Lung (tissue), 12 donors: Measurements from ENCODE around the gene SEPTIN2. TPM values are rescaled to one million over a fixed set of nuclear protein-coding genes. Genes with fewer than 3 reads are reported as not detected.

Source experiments
- ATAC-seq: fragments of 200-7000 bp; cut with Tn5 transposase; one replicate; pipeline ENCODE4 v1.9.1; 2020; ENCODE audit warnings: moderate number of reproducible peaks; ENCODE audit not compliant: insufficient read depth, low FRiP score
- DNase-seq, 3 donors: peaks; one replicate each; pipeline ENCODE4 v3.0.0-alpha.2; 2013 to 2017
- H3K27ac ChIP-seq, 2 donors: one replicate each; pipeline ENCODE4 v1.5.1; 2013; ENCODE audit warnings: mild to moderate bottlenecking in 2 of 2, moderate library complexity in 2 of 2, control low read depth in 1 of 2, inconsistent platforms in 1 of 2, low read depth in 1 of 2, low read length in 1 of 2
- H3K27me3 ChIP-seq, 3 donors: one replicate each; pipeline ENCODE4 v1.5.1; 2013; ENCODE audit warnings: low read length in 2 of 3; ENCODE audit not compliant: control insufficient read depth in 3 of 3, insufficient read depth in 3 of 3
- H3K36me3 ChIP-seq, 4 donors: one replicate each; pipeline ENCODE4 v1.5.1; 2013; ENCODE audit warnings: low read length in 4 of 4, mild to moderate bottlenecking in 1 of 4, moderate library complexity in 1 of 4; ENCODE audit not compliant: control insufficient read depth in 4 of 4, insufficient read depth in 4 of 4
- H3K4me1 ChIP-seq, 5 donors: one replicate each; pipeline ENCODE4 v1.5.1; 2013; ENCODE audit warnings: low read length in 5 of 5, mild to moderate bottlenecking in 2 of 5, moderate library complexity in 1 of 5; ENCODE audit not compliant: control insufficient read depth in 5 of 5, insufficient read depth in 5 of 5
- H3K4me3 ChIP-seq: one replicate; pipeline ENCODE4 v1.5.1; 2013; ENCODE audit warnings: mild to moderate bottlenecking, control low read depth, moderate library complexity
- H3K9ac ChIP-seq, 2 donors: one replicate each; pipeline ENCODE4 v1.5.1; 2013; ENCODE audit warnings: low read length in 2 of 2, control low read depth in 1 of 2; ENCODE audit not compliant: insufficient read depth in 1 of 2
- H3K9me3 ChIP-seq, 4 donors: one replicate each; pipeline ENCODE4 v1.5.1; 2013; ENCODE audit warnings: low read length in 3 of 4, mild to moderate bottlenecking in 1 of 4, moderate library complexity in 1 of 4; ENCODE audit not compliant: control insufficient read depth in 4 of 4, insufficient read depth in 3 of 4
- WGBS, 2 donors: extraction: QIAGEN DNeasy Blood & Tissue Kit; methylation state at CpG; one replicate each; pipeline ENCODE4 v1.1.7; 2013; 5-methylcytosine and 5-hydroxymethylcytosine counted together
- polyA plus RNA-seq, 2 donors: library from polyadenylated mRNA; stranded (reverse); fragments of 200-250 nt; gene quantifications; one replicate each; pipeline ENCODE4 v1.2.1, GENCODE V29; 2013
- total RNA-seq, 2 donors: library from RNA; depleted of rRNA in 1 of 2; stranded (reverse); fragments of >200 nt in 1 of 2; gene quantifications; one replicate each; pipeline ENCODE4 v1.2.1, GENCODE V29; 2014 to 2021
- TF ChIP-seq, protein P1 (sequence below): IDR thresholded peaks from 2 replicates; pipeline ENCODE4 v1.5.1; 2012; ENCODE audit warnings: mild to moderate bottlenecking; ENCODE audit errors: control extremely low read depth, extremely low read depth
- donor health status: control.
- donor health status: control.
- donor health status: Bipolar disorder and iron deficiency.
- donor health status: healthy.
- donor health status: DM: yes; HTN: yes; CAD: no.

SEPTIN2 gene
- total and polyA plus RNA-seq, 4 donors = 114 to 755 (median 257) TPM

DNA sequence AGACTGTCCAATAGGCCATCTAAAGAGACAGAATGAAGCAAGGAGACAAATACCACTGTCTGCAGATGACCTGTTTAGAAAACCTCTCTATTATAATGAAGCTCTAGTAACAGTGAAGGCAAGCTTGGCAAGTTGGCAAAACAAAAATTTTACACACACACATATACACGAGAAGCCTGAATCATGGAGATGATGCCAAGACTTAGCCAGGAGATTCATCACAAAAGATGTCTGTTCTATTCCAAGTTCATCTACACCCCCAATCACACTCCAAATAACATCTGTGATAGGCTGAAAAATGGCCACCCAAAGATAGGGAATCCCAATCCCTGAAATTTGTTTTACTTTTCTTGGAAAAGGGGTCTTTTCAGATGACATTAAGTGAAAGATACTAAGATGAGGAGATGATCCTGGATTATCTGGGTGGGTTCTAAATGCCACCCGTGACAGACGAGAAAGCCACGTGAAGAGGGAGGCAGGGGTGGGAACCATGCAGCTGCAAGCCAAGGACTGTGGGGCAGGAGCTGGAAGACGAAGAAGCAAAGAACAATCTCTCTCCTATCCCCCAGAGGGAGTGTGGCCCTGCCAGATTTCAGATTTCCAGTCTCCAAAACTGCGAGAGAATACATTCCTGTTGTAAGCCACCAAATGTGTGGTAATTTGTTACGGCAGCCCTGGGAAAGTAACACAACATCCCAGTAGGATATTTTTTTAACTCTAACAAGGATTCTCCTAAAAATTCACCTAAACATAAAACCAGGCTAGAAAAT, 20.2 kb upstream of the SEPTIN2 start:
- peaks cover 0 to 5% (median 0%) of the 10 kb centered on the region in 4 donors for H3K36me3 ChIP-seq
- WGBS, 2 donors = 81 to 89% methylated on average over 7 of the region's 7 CpGs
- peaks cover 0 to 6% (median 0%) of the 10 kb centered on the region in 5 donors for H3K4me1 ChIP-seq
- H3K27ac ChIP-seq = no peak overlapping the region
- no peak overlapping the region for H3K9ac ChIP-seq
- DNase-seq (no peak), ATAC-seq (no peak)
- no peaks in the 10 kb centered on the region for H3K27me3 ChIP-seq
- no peak overlapping the region for H3K4me3 ChIP-seq
- TF ChIP-seq, protein P1, sequence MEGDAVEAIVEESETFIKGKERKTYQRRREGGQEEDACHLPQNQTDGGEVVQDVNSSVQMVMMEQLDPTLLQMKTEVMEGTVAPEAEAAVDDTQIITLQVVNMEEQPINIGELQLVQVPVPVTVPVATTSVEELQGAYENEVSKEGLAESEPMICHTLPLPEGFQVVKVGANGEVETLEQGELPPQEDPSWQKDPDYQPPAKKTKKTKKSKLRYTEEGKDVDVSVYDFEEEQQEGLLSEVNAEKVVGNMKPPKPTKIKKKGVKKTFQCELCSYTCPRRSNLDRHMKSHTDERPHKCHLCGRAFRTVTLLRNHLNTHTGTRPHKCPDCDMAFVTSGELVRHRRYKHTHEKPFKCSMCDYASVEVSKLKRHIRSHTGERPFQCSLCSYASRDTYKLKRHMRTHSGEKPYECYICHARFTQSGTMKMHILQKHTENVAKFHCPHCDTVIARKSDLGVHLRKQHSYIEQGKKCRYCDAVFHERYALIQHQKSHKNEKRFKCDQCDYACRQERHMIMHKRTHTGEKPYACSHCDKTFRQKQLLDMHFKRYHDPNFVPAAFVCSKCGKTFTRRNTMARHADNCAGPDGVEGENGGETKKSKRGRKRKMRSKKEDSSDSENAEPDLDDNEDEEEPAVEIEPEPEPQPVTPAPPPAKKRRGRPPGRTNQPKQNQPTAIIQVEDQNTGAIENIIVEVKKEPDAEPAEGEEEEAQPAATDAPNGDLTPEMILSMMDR = no peak
- H3K9me3 ChIP-seq = no peaks in the 10 kb centered on the region

DNA sequence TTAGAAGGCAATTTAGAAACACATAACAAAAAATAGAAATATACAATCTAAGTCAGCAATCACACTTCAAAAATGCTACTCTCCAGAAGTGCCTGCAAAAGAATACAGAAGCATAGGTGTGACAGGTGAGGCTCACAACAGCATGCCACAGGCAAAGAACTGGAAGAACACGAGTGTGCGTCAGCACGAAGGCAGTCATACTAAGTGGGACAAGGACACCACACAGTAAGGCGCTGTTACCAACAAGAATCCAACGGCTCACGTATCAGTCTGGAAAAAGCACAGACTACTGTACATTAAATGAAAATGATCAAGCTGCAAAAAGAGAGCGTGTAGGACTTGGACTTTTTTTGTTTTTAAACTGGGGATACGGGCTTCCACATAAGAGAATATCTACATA, 19.0 kb upstream of the SEPTIN2 start:
- Histone ChIP-seq H3K36me3 (peaks cover 0 to 5% (median 0%) of the 10 kb centered on the region in 4 donors), H3K4me3 (no peak overlapping the region), H3K9me3 (no peaks in the 10 kb centered on the region), H3K9ac (no peak overlapping the region), H3K27ac (no peak overlapping the region), H3K27me3 (no peaks in the 10 kb centered on the region), H3K4me1 (peaks cover 0 to 6% (median 0%) of the 10 kb centered on the region in 5 donors)
- TF ChIP-seq, protein P1 = no peak
- DNase-seq = no peak
- ATAC-seq = no peak
- WGBS, 2 donors = 89 to 96% methylated on average over 8 of the region's 8 CpGs

DNA sequence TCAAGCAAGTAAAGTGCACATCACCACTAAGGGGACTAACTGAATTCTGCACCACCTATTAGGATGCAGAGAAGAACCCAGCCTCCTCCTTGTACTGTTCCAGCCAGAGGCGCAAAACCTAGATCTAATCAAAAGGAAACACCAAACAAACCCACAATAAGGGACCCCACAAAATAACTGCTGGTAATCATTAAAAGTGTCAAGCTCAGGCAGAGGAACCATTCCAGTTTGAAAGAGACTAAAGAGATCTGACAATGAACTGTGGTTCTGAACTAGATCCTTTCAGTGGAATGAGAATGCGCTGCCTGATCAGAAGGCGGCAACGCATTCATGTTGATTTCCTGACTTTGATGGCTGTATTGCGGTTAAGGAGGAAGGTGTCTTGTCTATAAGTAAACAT, 17.1 kb upstream of the SEPTIN2 start:
- no peak overlapping the region for H3K27ac ChIP-seq
- no peak overlapping the region for H3K9ac ChIP-seq
- no peaks in the 10 kb centered on the region for H3K27me3 ChIP-seq
- 50 to 60% methylated on average over 5 of the region's 5 CpGs for WGBS, 2 donors
- peaks cover 0 to 12% (median 9%) of the 10 kb centered on the region in 5 donors for H3K4me1 ChIP-seq
- H3K9me3 ChIP-seq = no peaks in the 10 kb centered on the region
- no peak overlapping the region for H3K4me3 ChIP-seq
- no peak for DNase-seq
- ATAC-seq = no peak
- TF ChIP-seq, protein P1 = no peak
- peaks cover 0 to 5% (median 0%) of the 10 kb centered on the region in 4 donors for H3K36me3 ChIP-seq
